Measurements from ENCODE around the gene CDC23.
"Not testable (repeated sequence)": the region's sequence is repeated elsewhere in the genome, so short reads cannot be mapped to it uniquely, and the experiment has no call there.

CDC23 gene, protein sequence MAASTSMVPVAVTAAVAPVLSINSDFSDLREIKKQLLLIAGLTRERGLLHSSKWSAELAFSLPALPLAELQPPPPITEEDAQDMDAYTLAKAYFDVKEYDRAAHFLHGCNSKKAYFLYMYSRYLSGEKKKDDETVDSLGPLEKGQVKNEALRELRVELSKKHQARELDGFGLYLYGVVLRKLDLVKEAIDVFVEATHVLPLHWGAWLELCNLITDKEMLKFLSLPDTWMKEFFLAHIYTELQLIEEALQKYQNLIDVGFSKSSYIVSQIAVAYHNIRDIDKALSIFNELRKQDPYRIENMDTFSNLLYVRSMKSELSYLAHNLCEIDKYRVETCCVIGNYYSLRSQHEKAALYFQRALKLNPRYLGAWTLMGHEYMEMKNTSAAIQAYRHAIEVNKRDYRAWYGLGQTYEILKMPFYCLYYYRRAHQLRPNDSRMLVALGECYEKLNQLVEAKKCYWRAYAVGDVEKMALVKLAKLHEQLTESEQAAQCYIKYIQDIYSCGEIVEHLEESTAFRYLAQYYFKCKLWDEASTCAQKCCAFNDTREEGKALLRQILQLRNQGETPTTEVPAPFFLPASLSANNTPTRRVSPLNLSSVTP

DNA sequence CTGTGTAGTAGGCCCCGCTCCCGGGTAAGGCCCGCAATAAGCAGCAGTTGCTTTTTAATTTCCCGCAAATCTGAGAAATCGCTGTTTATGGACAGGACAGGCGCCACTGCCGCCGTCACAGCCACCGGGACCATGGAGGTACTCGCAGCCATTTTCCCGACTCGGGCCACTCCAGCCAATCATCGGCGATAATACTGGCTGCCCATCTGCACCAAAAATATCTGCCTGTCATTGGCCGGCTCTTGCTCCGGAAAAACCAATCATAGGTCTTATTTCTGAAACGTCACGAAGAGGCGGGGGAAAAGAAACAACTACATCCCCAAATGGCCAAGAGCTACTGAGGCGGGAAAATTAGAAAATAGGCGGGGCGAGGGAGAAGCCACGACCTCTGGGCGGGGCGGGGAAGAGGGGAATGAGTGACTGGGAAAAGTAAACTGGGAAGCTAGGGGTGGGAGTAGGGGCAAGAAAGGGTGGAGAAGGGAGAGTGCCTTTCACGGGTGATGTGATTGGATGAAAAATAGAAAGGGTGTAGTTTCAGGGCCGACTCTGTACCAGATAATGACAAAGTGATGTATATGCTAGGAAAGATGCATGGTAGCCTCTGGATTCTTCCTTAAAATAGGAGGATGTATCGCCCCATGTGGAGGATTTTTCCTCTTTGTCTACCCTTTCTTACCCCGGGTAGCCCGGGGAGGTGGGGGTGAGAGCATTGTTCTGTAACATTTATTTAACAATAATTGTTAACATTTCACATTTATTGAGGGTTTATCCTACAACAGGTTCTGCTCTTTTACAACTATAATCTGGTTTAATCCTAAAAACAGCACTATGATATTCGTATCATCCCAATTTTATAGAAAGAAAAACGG is at the start of gene CDC23:
TSS of gene CDC23 (minus strand) at position 163 of the 869 bp plus-strand sequence. CDS start at position 152, 11 bp downstream.
- peak; percentile 97 for DNase-seq (ENCODE audit: low read depth)

DNA sequence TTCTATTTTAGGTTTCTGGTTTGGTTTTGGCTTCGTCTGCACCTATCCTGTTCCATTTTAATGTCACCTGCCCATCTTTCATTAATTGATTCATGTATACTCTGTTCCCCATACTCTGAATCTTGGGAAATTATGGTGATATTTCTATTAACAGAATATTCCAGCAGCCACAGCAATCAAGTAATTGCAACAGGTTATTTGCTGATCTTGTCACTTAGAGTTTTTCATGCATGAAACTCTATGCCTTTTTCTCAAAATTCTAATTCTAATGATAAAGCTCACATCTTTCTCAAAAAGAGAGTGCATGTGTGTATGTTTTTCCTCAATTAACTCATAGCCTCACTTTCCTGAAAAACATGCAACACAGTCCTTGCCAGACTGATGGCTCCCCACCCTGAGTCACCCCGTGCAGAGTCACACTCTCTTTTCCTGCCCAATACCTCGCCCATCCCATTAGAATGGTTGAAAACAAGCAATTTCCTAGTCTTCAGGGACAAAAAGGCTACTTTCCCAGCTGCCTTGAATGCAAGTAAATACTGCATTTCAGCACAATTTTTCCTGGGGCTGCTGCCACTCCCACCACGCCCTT is 45.7 kb upstream of the CDC23 start:
- no peak for DNase-seq (ENCODE audit: low read depth)

DNA sequence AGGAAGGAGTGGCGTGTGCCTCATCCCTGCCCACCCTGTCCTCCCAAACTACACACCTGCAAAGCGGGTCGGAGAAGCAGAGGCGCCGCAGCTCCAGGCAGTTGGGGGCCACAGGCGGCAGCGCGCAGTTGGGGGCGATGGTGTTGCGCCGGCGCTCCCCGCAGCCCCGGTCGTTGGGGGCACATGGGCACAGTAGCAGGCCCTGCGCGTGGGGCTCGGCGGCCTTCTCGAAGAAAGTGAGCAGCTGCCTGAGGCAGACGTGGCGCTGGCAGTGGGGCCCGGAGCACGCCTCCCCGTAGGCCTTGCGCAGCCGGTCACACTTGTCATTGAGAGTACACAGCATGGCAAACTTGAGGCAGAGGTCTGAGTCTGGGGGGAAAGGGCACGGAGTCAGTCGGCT is 44.5 kb upstream of the CDC23 start:
- no peak for DNase-seq (ENCODE audit: low read depth)

DNA sequence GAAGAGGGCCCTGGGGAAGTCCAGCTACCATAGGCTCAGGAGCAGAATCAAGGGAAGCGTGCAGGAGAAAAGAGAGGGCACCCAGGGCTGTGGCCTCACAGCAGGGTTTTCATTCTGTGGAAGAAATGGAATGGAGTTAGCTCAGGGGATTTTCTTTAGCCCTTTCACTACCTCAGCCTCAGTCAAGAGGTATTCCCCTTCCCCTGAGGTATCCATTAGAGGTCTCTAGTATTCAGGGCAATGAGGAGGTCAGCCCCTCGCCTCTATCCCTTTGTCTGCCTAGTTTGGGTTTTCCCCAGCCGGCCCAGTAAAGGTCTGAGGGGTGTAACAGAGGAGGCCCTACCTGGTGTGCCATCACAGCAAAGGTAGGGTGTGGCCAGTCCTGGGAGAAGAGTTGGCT is 39.8 kb upstream of the CDC23 start:
- DNase-seq (ENCODE audit: low read depth) = no peak

DNA sequence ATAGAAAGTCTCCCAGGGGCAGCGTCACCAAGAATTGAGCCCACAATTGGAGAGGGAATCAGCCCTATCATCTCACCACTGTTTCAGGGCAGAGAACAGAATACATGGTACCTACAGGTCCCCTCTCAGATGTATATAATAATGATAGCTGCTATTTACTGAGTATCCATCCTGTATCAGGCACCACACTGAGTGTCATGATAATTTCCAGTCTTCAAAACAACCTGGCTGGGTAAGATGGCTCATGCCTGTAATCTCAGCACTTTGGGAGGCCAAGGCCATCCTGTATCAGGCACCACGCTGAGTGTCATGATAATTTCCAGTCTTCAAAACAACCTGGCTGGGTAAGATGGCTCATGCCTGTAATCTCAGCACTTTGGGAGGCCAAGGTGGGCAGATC is 34.7 kb upstream of the CDC23 start:
- DNase-seq (ENCODE audit: low read depth) = not testable (repeated sequence)

DNA sequence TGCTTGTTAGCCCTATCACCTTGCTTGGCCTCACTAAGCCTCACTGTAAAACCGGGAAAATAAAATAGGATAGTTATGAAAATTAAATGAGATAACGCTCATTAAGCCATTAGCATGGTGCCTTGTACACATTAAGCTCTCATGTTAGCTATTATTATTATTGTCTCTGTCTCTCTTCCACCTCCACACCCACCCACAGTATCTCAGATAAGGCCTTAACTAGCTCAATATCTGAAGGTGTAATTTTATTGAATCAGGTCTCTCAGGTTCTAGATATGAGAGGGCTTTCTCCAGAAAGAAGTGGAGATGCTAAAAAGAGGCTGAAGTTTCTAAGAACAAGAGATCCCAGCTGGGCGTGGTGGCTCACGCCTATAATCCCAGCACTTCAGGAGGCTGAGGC is 33.7 kb upstream of the CDC23 start:
- no peak for DNase-seq (ENCODE audit: low read depth)

DNA sequence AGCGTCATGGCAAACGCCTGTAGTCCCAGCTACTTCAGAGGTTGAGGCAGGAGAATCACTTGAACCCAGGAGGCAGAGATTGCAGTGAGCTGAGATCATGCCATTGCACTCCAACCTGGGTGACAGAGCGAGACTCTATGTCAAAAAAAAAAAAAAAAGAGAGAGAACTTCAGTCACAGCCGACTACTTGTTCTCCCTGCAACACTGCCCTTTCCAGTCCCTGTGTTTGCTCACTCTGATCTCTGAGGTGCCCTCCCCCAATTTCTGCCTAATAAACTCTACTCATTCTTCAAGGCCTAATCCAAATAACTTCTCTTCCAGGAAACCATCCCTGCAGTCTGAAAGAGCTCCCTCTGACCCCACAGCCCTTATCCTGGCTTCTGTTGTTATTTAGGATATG is 33.2 kb upstream of the CDC23 start:
- no peak for DNase-seq (ENCODE audit: low read depth)

GRCh38 chr5:138245717-138246116 is 32.6 kb upstream of the CDC23 start:
- no peak for DNase-seq (ENCODE audit: low read depth)

- no peak for DNase-seq (ENCODE audit: low read depth)
These were observed 30.7 kb upstream of the CDC23 start for GRCh38 chr5:138243794-138244193.

DNA sequence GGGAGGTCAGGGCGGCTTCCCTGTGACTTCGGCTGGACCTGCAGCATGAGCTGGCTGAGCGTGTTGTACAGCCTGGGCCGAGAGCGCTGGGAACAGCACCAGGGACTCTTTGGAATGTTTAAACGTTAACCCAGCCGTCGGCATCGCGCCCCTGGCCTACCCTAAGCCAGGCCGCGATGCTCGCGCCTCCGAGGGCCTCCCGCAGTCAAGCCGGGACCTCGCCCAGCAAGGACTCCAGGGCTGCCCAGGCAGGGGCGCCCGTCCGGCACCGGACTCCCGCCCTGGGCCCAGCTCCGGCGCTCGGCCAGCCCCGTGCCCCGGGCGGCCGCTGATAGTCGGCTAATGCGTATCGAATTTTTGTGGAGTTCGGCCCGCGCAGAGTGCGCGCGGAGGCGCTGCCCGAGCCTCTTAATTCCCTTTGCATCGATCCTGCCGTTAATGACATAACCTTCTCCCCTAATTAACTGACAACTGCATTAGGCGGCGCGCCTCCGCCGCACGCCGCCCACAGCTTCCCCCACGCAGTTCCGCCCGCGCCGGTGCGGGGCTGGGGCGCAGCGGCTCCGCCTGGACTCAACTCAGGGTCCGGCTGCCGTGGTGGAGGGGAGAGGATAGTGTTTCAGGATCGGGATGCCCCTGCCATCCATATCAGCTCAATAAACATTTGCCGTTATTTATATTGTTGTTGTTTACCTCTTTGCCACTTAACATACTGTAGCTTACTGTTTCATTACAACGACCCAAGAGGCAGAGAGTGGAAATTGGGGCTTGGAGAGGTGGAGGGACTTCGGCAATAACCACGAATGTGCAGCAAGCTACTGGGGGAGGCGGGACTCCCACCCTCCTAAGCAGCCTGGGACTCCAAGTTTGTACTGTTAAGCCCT is 28.8 kb upstream of the CDC23 start:
- DNase-seq (ENCODE audit: low read depth) = no peak

- no peak for DNase-seq (ENCODE audit: low read depth)
These were observed 27.7 kb upstream of the CDC23 start for GRCh38 chr5:138240650-138241385.

- no peak for DNase-seq (ENCODE audit: low read depth)
These were observed 24.9 kb upstream of the CDC23 start for GRCh38 chr5:138238034-138238433.

GRCh38 chr5:138234651-138235050 is 21.5 kb upstream of the CDC23 start:
- DNase-seq (ENCODE audit: low read depth) = no peak

- no peak for DNase-seq (ENCODE audit: low read depth)
These were observed 20.2 kb upstream of the CDC23 start for GRCh38 chr5:138233280-138233679.

DNA sequence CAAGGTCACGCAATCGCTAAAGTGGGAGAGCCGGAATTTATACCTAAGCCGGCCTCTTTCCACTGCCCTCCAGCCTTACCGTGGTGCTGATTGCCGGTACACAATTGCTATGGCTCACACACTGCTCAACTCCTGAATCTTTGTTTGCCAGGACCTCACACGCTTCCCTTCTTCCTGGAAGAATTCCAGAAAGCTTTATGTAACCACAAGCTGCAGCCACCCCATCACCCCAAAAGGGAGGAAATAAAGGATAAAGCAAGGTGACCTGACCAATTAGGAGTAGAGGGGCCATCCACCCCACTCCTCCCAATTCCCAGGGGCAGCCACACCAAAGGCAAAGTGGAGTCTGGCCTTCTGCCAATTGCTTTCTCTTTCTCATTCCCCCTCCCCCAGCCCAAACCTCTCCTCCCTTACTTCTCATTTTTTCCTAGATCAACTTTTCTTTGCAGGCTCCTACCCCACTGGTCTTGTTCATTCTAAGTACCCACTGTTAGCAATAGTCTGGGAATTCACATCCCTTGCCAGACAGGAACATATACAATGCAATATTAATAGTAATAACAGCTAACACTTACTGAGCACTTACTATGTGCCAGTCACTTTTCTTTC is 18.0 kb upstream of the CDC23 start:
- DNase-seq (ENCODE audit: low read depth) = no peak

- peak; percentile 39 for DNase-seq (ENCODE audit: low read depth)
These were observed 17.1 kb upstream of the CDC23 start for GRCh38 chr5:138230261-138230660.

DNA sequence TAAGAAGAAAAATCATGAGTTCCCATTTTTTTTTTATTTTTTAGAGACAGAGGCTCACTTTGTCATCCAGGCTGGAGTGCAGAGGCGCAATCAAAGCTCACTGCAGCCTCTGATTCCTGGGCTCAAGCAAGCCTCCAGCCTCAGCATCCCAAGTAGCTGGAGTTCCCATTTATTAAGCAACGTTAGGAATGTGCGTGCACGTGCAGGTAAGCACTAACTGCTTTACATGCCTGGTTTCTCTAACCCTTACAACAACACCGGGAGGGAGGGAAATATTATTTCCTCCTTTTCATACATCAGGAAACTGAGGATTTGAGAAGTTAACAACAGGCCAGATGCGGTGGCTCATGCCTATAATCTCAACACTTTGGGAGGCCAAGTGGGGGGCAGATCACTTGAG is 16.3 kb upstream of the CDC23 start:
- no peak for DNase-seq (ENCODE audit: low read depth)

GRCh38 chr5:138226910-138227309 is 13.8 kb upstream of the CDC23 start:
- no peak for DNase-seq (ENCODE audit: low read depth)

GRCh38 chr5:138224712-138225111 is 11.6 kb upstream of the CDC23 start:
- DNase-seq (ENCODE audit: low read depth) = no peak

DNA sequence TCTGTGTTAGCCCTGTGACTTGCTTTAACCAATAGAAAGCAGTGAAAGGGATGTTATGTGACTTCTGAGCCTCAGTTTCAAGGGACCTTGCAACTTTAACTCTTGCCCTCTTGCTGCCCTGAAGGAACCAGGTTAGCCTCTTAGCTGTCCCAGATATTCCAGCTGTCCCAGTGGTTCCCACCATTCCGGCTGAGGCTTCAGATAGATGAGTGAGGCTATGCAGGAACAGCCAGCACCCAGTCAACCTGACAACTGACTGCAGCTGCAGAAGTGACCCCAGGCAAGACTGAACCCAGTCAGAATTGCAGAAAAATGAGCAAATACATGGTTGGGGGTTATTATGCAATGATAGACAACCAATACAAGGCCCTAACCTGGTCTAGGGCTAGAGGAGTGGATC is 10.4 kb upstream of the CDC23 start:
- DNase-seq (ENCODE audit: low read depth) = no peak

Measured in GM04503 (cell line).